Panc1 (cell line): Measurements from ENCODE around the gene BBX.

Experiments
- POLR2AphosphoS5 ChIP-seq: IDR thresholded peaks from 2 replicates; pipeline ENCODE4 v1.6.1; 2012; ENCODE audit warnings: mild to moderate bottlenecking, low read depth, low read length, moderate library complexity
- REST ChIP-seq, 2 experiments: IDR thresholded peaks; 2 replicates each; pipeline ENCODE4 v1.6.1; 2011 to 2012; ENCODE audit warnings: low read depth in 2 of 2, control low read depth in 1 of 2, low read length in 1 of 2, mild to moderate bottlenecking in 1 of 2, moderate library complexity in 1 of 2; ENCODE audit not compliant: insufficient read depth in 1 of 2
- SIN3A ChIP-seq: IDR thresholded peaks from 2 replicates; pipeline ENCODE4 v1.6.1; 2012; ENCODE audit warnings: low read depth, mild to moderate bottlenecking, low read length, moderate library complexity, borderline replicate concordance; ENCODE audit not compliant: insufficient read depth
- TCF7L2 ChIP-seq: IDR thresholded peaks from 2 replicates; pipeline ENCODE4 v1.6.1; 2011; ENCODE audit warnings: mild to moderate bottlenecking, low read depth, low read length, inconsistent platforms
- TF ChIP-seq, protein P1 (sequence below): fragments of 450-650 bp; IDR thresholded peaks from 2 replicates; pipeline ENCODE4 v1.5.1; 2017; ENCODE audit warnings: mild to moderate bottlenecking

DNA sequence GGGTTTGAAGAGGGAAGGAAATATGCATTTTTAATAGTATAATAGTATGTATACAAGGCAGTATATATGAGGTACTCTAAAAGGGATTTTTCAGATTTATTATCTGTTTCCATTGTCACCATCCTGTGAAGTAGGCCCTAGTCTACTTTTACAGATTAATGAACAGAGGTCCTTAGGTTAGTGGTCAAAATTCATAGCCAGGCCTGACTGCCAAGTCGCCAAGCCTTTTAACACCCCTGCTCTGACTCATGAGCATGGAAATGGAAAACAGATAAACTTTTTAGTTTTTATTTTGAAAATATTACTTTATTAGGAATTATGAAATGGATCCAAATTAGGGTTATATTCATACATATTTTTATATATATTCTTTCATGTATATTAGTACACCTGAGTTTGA is 146.9 kb downstream of the BBX start:
- TF ChIP-seq, protein P1, sequence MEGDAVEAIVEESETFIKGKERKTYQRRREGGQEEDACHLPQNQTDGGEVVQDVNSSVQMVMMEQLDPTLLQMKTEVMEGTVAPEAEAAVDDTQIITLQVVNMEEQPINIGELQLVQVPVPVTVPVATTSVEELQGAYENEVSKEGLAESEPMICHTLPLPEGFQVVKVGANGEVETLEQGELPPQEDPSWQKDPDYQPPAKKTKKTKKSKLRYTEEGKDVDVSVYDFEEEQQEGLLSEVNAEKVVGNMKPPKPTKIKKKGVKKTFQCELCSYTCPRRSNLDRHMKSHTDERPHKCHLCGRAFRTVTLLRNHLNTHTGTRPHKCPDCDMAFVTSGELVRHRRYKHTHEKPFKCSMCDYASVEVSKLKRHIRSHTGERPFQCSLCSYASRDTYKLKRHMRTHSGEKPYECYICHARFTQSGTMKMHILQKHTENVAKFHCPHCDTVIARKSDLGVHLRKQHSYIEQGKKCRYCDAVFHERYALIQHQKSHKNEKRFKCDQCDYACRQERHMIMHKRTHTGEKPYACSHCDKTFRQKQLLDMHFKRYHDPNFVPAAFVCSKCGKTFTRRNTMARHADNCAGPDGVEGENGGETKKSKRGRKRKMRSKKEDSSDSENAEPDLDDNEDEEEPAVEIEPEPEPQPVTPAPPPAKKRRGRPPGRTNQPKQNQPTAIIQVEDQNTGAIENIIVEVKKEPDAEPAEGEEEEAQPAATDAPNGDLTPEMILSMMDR = no peak
- TF ChIP-seq REST (IDR thresholded peaks at IDR 0.05; ENCODE audit: insufficient read depth in 1 of 2, low read depth in 2 of 2, low read length in 1 of 2) = no peak
- no peak for TF ChIP-seq POLR2AphosphoS5
- no peak for TF ChIP-seq TCF7L2
- no peak for TF ChIP-seq SIN3A
